ENCODE data around the gene TMOD2.

TMOD2 gene

GRCh38 chr15:51714162-51714561, 37.2 kb upstream of the TMOD2 start:
- H4K20me1 ChIP-seq (ENCODE audit: insufficient read depth, low read length, poor library complexity, severe bottlenecking), result no peaks in the 10 kb centered on the region
- no peaks in the 10 kb centered on the region for H3K4me1 ChIP-seq (ENCODE audit: insufficient read depth, low read length, poor library complexity, severe bottlenecking)
- H3K27me3 ChIP-seq (ENCODE audit: insufficient read depth, low read length, poor library complexity, severe bottlenecking), result no peaks in the 10 kb centered on the region
- no peaks in the 10 kb centered on the region for H3K36me3 ChIP-seq (ENCODE audit: insufficient read depth, low read length)
- H3F3A ChIP-seq (ENCODE audit: low read depth), result no peaks in the 10 kb centered on the region
- no peak overlapping the region for H3K4me2 ChIP-seq (ENCODE audit: low read depth, low read length, poor library complexity, severe bottlenecking)
- no peak overlapping the region for H3K9ac ChIP-seq (ENCODE audit: low read depth, low read length, poor library complexity, severe bottlenecking)
- H3K9me3 ChIP-seq (ENCODE audit: insufficient read depth, low read depth, low read length), result no peaks in the 10 kb centered on the region
- H3K79me2 ChIP-seq (ENCODE audit: insufficient read depth, low read length), result no peaks in the 10 kb centered on the region
- H3K9me2 ChIP-seq (replicated peaks; ENCODE audit: low read depth, low read length), result no peaks in the 10 kb centered on the region
- TF ChIP-seq CTCF (conservative IDR thresholded peaks at IDR 0.05; ENCODE audit: low read length) (no peak), EZH2phosphoT487 (IDR thresholded peaks at IDR 0.05; ENCODE audit: borderline replicate concordance) (no peak)
- H3K4me3 ChIP-seq (ENCODE audit: low read length, poor library complexity, severe bottlenecking), result no peak overlapping the region
- H2AFZ ChIP-seq (ENCODE audit: low read length), result no peak overlapping the region

GRCh38 chr15:51714911-51715310, 36.5 kb upstream of the TMOD2 start:
- Histone ChIP-seq H3K4me2 (ENCODE audit: low read depth, low read length, poor library complexity, severe bottlenecking) (no peak overlapping the region), H3K36me3 (ENCODE audit: insufficient read depth, low read length) (peaks cover 2% of the 10 kb centered on the region; the same call in 1 of the 2 replicates), H4K20me1 (ENCODE audit: insufficient read depth, low read length, poor library complexity, severe bottlenecking) (no peaks in the 10 kb centered on the region), H3K4me3 (ENCODE audit: low read length, poor library complexity, severe bottlenecking) (no peak overlapping the region), H3K4me1 (ENCODE audit: insufficient read depth, low read length, poor library complexity, severe bottlenecking) (no peaks in the 10 kb centered on the region), H3K9ac (ENCODE audit: low read depth, low read length, poor library complexity, severe bottlenecking) (no peak overlapping the region), H3K27me3 (ENCODE audit: insufficient read depth, low read length, poor library complexity, severe bottlenecking) (no peaks in the 10 kb centered on the region), H3K79me2 (ENCODE audit: insufficient read depth, low read length) (no peaks in the 10 kb centered on the region), H3K9me3 (ENCODE audit: insufficient read depth, low read depth, low read length) (no peaks in the 10 kb centered on the region), H3F3A (ENCODE audit: low read depth) (no peaks in the 10 kb centered on the region), H3K9me2 (replicated peaks; ENCODE audit: low read depth, low read length) (no peaks in the 10 kb centered on the region), H2AFZ (ENCODE audit: low read length) (no peak overlapping the region)
- no peak for TF ChIP-seq CTCF (conservative IDR thresholded peaks at IDR 0.05; ENCODE audit: low read length)
- no peak for TF ChIP-seq EZH2phosphoT487 (IDR thresholded peaks at IDR 0.05; ENCODE audit: borderline replicate concordance)

- no peaks in the 10 kb centered on the region for H3K9me2 ChIP-seq (replicated peaks; ENCODE audit: low read depth, low read length)
- H3K9ac ChIP-seq (ENCODE audit: low read depth, low read length, poor library complexity, severe bottlenecking), result no peak overlapping the region
- no peaks in the 10 kb centered on the region for H3K27me3 ChIP-seq (ENCODE audit: insufficient read depth, low read length, poor library complexity, severe bottlenecking)
- no peaks in the 10 kb centered on the region for H3K9me3 ChIP-seq (ENCODE audit: insufficient read depth, low read depth, low read length)
- H4K20me1 ChIP-seq (ENCODE audit: insufficient read depth, low read length, poor library complexity, severe bottlenecking), result peaks cover 3% of the 10 kb centered on the region
- no peaks in the 10 kb centered on the region for H3K4me1 ChIP-seq (ENCODE audit: insufficient read depth, low read length, poor library complexity, severe bottlenecking)
- no peak overlapping the region for H3K4me2 ChIP-seq (ENCODE audit: low read depth, low read length, poor library complexity, severe bottlenecking)
- H3F3A ChIP-seq (ENCODE audit: low read depth), result no peaks in the 10 kb centered on the region
- peaks cover 33% of the 10 kb centered on the region for H3K36me3 ChIP-seq (ENCODE audit: insufficient read depth, low read length)
- no peaks in the 10 kb centered on the region for H3K79me2 ChIP-seq (ENCODE audit: insufficient read depth, low read length)
- TF ChIP-seq CTCF (conservative IDR thresholded peaks at IDR 0.05; ENCODE audit: low read length), result no peak
- no peak for TF ChIP-seq EZH2phosphoT487 (IDR thresholded peaks at IDR 0.05; ENCODE audit: borderline replicate concordance)
- H3K4me3 ChIP-seq (ENCODE audit: low read length, poor library complexity, severe bottlenecking), result no peak overlapping the region
- no peak overlapping the region for H2AFZ ChIP-seq (ENCODE audit: low read length)
Observed at GRCh38 chr15:51718219-51718618, 33.2 kb upstream of the TMOD2 start.

Data from Loucy (cell line).